ENCODE measurements around the gene MED9. TPM values are rescaled to one million over a fixed set of nuclear protein-coding genes. Genes with fewer than 3 reads are reported as not detected.

Gene MED9
- polyA plus RNA-seq, 1 of the 3 experiments (the other 2 are of a cell fraction): 10.1 TPM

GRCh38 chr17:17467016-17467415 lies 9.8 kb upstream of the MED9 start:
- Histone ChIP-seq H3K27ac (ENCODE audit: low read depth in 2 of 2, low read length in 1 of 2) (no peak overlapping the region), H3K36me3 (replicated peaks in 1 of 2; ENCODE audit: control insufficient read depth in 1 of 2, insufficient read depth in 2 of 2, low read length in 1 of 2) (no peaks in the 10 kb centered on the region), H3K4me2 (no peak overlapping the region), H3K79me2 (ENCODE audit: insufficient read depth) (no peaks in the 10 kb centered on the region), H3K9me2 (no peaks in the 10 kb centered on the region), H2AFZ (ENCODE audit: low read depth) (no peak overlapping the region), H3F3A (replicated peaks; ENCODE audit: insufficient read depth) (no peaks in the 10 kb centered on the region), H3K27me3 (ENCODE audit: insufficient read depth) (peaks cover 17% of the 10 kb centered on the region), H3K9me3 (no peaks in the 10 kb centered on the region), H3K9ac (no peak overlapping the region), H3K4me3 (ENCODE audit: low read depth in 2 of 2, low read length in 1 of 2) (no peak overlapping the region), H4K20me1 (ENCODE audit: insufficient read depth) (no peaks in the 10 kb centered on the region), H3K4me1 (ENCODE audit: control insufficient read depth in 1 of 2, insufficient read depth in 2 of 2, low read depth in 1 of 2, low read length in 1 of 2) (no peaks in the 10 kb centered on the region)
- CTCF ChIA-PET: interaction anchor here (1.4 to 1.6 kb wide), 2 partner anchors 11 to 30 kb away, joined by 3 to 6 read pairs; no protein-coding TSS in a partner anchor
- 53% methylated on average over 5 of the region's 5 CpGs for WGBS (ENCODE audit: low lambda C conversion rate)
- DNase-seq: no peak
- POLR2A ChIA-PET: no interaction called here
- TF ChIP-seq ZBTB33 (IDR thresholded peaks at IDR 0.05; ENCODE audit: borderline replicate concordance, low read depth) (no peak), SMC3 (IDR thresholded peaks at IDR 0.05; ENCODE audit: low read depth, low read length) (no peak), RCOR1 (IDR thresholded peaks at IDR 0.05; ENCODE audit: low read length) (no peak), JUND (IDR thresholded peaks at IDR 0.05) (no peak), EZH2phosphoT487 (IDR thresholded peaks at IDR 0.05; ENCODE audit: borderline replicate concordance, low read depth) (no peak)

- H3K27ac ChIP-seq (ENCODE audit: low read depth in 2 of 2, low read length in 1 of 2): no peak overlapping the region
- no peaks in the 10 kb centered on the region for H3F3A ChIP-seq (replicated peaks; ENCODE audit: insufficient read depth)
- H3K36me3 ChIP-seq (replicated peaks in 1 of 2; ENCODE audit: control insufficient read depth in 1 of 2, insufficient read depth in 2 of 2, low read length in 1 of 2): no peaks in the 10 kb centered on the region
- H3K9ac ChIP-seq: no peak overlapping the region
- POLR2A ChIA-PET: no interaction called here
- no peaks in the 10 kb centered on the region for H3K4me1 ChIP-seq (ENCODE audit: control insufficient read depth in 1 of 2, insufficient read depth in 2 of 2, low read depth in 1 of 2, low read length in 1 of 2)
- TF ChIP-seq TCF12 (IDR thresholded peaks at IDR 0.05): no peak
- TF ChIP-seq TAF1 (IDR thresholded peaks at IDR 0.05; ENCODE audit: borderline replicate concordance, low read depth, low read length): no peak
- TF ChIP-seq MAX (IDR thresholded peaks at IDR 0.05; ENCODE audit: low read depth): no peak
- TF ChIP-seq RAD21 (IDR thresholded peaks at IDR 0.05; ENCODE audit: low read length): no peak
- H3K79me2 ChIP-seq (ENCODE audit: insufficient read depth): no peaks in the 10 kb centered on the region
- H3K4me2 ChIP-seq: no peak overlapping the region
- no peak overlapping the region for H2AFZ ChIP-seq (ENCODE audit: low read depth)
- H4K20me1 ChIP-seq (ENCODE audit: insufficient read depth): no peaks in the 10 kb centered on the region
- CTCF ChIA-PET: interaction anchor here (0.8 to 1.6 kb wide), 4 partner anchors 12 to 175 kb away, joined by 3 to 6 read pairs (median 4); no protein-coding TSS in a partner anchor
- no peaks in the 10 kb centered on the region for H3K9me3 ChIP-seq
- WGBS (ENCODE audit: low lambda C conversion rate): 21% methylated on average over 5 of the region's 5 CpGs
- no peak for DNase-seq
- no peak overlapping the region for H3K4me3 ChIP-seq (ENCODE audit: low read depth in 2 of 2, low read length in 1 of 2)
- no peaks in the 10 kb centered on the region for H3K9me2 ChIP-seq
- H3K27me3 ChIP-seq (ENCODE audit: insufficient read depth): peaks cover 23% of the 10 kb centered on the region
Observed at GRCh38 chr17:17467720-17468119, 9.1 kb upstream of the MED9 start.
